ENCODE results near the gene KLHL40.

The KLHL40 gene

DNA sequence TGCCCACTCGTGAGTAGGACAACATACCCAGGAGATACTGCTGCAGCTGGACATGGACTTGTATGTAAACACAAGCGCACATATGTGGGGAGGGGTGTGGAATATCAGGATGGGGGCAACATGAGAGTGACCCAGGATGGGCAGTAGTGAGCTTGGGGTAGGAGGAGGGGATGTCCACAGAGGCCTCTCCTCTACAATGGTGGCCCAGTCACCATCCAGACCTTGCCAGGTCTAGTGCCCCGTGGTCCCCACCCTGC is 32.1 kb upstream of the KLHL40 start:
- TF ChIP-seq, protein P1, sequence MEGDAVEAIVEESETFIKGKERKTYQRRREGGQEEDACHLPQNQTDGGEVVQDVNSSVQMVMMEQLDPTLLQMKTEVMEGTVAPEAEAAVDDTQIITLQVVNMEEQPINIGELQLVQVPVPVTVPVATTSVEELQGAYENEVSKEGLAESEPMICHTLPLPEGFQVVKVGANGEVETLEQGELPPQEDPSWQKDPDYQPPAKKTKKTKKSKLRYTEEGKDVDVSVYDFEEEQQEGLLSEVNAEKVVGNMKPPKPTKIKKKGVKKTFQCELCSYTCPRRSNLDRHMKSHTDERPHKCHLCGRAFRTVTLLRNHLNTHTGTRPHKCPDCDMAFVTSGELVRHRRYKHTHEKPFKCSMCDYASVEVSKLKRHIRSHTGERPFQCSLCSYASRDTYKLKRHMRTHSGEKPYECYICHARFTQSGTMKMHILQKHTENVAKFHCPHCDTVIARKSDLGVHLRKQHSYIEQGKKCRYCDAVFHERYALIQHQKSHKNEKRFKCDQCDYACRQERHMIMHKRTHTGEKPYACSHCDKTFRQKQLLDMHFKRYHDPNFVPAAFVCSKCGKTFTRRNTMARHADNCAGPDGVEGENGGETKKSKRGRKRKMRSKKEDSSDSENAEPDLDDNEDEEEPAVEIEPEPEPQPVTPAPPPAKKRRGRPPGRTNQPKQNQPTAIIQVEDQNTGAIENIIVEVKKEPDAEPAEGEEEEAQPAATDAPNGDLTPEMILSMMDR (conservative IDR thresholded peaks at IDR 0.05; ENCODE audit: low read depth, low read length) = no peak
- no peak for DNase-seq (ENCODE audit: low read depth)
- H3K4me3 ChIP-seq (ENCODE audit: low read depth, low read length) = peak overlapping the region; percentile 83

DNA sequence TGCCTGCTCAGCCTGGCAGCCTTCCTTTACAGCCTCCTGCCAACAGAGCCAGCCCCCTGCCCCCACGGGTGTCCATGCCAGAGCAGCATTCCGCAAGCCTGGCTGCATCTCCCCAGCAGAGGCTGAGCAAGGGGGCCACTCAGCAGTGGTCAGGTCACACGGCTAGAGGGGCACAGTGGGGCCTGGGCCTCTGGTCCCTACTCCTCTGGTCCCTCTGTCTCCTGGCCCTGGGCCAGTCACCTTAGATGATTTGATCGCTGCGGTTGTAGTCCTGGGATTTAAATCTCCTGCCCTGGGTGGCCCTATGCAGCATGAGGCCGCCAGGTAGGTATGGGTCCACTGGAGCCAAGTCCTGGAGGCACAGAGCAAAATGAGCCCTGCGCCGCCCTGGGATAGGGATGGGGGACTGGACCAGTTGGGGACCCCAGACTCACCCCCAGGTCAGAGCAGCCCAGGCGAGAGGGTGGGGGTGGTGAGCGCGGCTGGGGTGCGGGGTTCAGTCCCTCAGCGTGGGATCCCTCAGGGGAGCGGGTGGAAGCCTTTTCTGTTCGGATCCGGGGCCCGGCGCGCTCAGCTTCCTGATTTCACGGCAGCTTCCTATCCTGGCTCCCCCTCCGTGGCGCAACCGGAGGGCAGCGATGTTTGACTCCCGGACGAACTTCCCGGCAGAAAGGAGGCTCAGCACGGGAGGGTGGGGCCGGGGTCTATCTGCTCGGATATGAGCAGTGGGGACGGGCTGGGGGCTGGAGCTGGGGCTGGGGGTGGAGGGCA is 31.6 kb upstream of the KLHL40 start, which contains the start of gene ZBTB47:
TSS of gene ZBTB47 (plus strand) at position 138 of the 771 bp plus-strand sequence. CDS start 4,659 bp downstream, outside the sequence.
- H3K4me3 ChIP-seq (ENCODE audit: low read depth, low read length) = peak within 1 kb of the TSS; percentile 83
- DNase-seq (ENCODE audit: low read depth) = peak; percentile 39
- TF ChIP-seq, protein P1 (conservative IDR thresholded peaks at IDR 0.05; ENCODE audit: low read depth, low read length) = no peak

DNA sequence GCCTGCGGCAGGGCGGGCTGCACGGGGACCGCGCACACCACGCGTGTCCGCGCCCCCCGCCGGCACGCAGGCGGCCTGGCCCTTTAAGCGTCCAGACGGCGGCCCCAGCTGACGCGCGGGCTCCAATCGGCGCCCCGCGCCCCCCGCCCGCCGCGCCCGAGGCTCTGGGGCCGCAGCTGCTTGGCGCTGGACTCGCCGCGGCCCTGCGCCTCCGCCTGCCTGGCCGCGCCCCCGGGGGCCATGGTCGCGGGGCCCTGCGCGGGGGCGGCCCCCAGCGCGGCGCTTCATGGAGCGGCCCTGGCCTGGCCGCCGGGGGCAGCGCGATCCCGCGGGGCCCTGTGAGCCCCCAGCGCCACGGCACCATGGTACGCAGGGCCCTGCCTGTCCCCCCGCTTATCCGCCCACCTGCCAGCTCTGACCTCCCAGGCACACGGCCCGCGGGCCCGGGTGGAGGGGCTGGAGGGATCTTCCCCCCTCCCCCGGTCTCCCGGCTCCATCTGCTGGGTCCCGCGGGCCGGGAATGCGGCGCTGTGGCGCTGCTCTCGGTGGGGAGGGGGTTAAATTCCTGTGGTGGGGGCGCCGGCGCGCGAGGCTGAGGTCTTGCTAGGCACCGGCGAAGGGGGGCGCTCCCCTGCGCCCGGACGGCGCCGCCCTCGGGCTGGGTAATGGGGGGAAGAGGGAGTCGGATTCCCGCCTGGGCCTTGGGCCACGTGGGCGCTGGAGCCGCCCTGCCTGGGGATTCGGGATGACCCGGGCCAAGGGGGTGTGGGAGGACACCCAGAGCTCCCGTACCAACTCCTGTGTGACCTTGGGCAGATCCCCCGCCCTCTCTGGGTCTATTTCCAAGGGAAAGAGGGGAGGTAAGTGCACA is 30.8 kb upstream of the KLHL40 start:
- DNase-seq (ENCODE audit: low read depth) = peak; percentile 55

DNA sequence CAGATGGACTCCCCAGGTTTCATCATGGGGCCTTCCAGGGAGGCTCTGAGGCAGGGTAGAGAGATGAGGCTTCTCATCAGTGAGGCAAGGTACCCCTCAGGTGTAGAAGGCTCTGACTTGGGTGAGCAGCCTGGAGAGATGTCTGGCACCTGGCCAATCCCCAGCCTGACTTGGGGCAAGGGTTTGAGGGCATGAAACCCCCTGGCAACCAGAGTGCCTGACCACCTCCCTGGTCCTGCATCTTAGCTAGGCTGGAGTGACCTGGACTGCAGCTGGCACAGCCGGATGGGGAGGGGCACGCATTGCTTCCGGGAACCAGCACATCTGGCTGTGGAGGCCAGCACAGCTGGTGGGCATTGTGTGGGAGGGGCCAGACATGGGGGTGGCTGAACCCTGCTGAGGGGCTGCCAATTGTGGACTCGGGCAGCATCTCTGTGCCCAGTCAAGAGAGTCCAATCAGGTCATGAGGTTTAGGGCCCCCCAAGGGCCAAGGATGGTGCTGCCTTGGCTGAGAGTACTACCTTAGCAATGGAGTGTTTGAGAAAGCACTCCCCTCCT is 29.9 kb upstream of the KLHL40 start:
- H3K4me3 ChIP-seq (ENCODE audit: low read depth, low read length) = peak overlapping the region; percentile 83
- DNase-seq (ENCODE audit: low read depth) = no peak
- TF ChIP-seq, protein P1 (conservative IDR thresholded peaks at IDR 0.05; ENCODE audit: low read depth, low read length) = no peak

More for the DNA sequence above, 30.8 kb upstream of the KLHL40 start:
- TF ChIP-seq, protein P1 (conservative IDR thresholded peaks at IDR 0.05; ENCODE audit: low read depth, low read length) = peak; percentile 6
- peak overlapping the region; percentile 83 for H3K4me3 ChIP-seq (ENCODE audit: low read depth, low read length)

DNA sequence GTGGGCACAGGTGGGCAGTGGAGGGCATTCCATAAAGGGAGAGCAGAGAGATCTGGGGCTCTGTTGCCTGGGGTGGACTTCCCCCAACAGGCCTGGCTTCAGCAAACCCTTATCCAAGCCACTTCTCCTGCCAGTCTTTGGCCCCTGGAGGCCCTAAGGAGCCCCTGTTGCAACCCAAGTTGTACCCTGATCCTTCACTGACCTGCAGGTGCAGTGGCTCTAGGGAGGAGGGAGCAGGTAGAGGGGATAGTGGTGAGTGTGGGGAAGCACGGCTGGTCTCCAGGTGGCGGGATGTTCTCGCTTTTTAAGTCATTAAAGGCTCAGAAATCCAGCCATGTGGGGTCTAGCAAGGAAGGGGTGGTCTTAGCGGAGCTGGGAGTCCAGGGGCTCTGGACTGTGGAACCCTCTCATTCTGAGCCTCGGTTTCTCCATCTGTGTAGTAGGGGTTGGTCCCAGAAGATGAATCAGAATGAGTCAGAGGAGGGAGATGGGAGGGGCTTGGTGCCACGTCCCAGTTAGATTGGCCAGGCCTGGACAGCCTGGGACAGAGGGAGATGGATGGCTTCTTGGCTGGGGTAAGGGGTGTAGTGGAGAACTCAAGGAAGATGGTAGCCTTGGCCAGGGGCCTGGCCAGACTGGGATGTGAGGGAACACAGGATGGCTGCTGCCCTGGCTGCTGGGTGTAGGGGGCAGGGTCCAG is 29.2 kb upstream of the KLHL40 start:
- peak; percentile 38 for DNase-seq (ENCODE audit: low read depth)
- TF ChIP-seq, protein P1 (conservative IDR thresholded peaks at IDR 0.05; ENCODE audit: low read depth, low read length) = no peak
- H3K4me3 ChIP-seq (ENCODE audit: low read depth, low read length) = no peak overlapping the region

DNA sequence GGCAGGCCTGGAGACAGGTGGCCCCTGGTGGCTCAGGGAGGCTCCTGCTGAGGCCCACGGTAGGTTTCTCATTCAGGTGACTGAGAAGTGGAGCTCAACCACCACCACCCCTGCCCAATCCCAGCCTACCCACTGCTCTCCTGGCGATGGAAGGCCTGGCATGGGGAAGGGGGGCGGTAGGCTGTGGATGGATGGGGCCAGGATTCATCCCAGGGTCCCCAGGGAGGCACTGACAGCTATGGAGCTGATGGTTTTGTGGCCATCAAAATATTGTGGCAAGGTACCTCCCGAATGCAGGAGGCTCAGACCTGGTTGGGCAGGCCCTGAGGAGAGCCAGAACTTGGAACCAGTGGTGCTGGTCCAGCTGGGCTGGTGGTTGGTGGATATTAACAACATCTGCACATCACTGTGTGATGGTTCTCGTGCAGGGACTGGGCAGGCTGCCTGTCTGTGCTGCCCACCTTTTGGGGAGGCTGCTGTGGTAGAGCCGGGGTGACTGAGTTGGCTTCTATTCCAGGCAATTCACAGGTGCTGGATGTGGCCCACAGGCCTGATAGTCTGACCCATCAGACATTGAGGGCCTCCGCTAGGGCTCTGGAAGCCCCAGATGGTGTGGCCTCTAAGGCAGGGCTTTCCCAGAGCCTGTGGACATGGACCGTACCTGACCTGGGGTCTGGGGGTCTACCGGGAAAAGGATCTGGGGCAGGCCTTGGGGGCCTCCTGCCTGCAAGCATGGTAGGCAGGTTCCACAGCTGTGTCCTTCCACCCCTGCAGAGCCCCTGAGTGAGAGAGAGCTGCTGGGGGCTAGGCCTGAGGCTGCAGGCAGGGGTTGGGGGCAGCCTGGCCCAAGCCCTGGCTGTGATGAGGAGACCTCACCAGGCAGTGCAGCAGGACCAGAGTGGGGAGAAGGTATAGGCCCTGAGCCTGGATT is 28.4 kb upstream of the KLHL40 start:
- TF ChIP-seq, protein P1 (conservative IDR thresholded peaks at IDR 0.05; ENCODE audit: low read depth, low read length) = no peak
- no peak overlapping the region for H3K4me3 ChIP-seq (ENCODE audit: low read depth, low read length)
- no peak for DNase-seq (ENCODE audit: low read depth)

All from choroid plexus epithelial cell (primary cell).